Nephron progenitor cell (in vitro differentiated cells): ENCODE measurements around the gene TASOR2.

Experiments used
- DNase-seq: peaks from one replicate; pipeline ENCODE4 v3.0.0; 2021
- H3K27ac Mint-ChIP-seq: 2 replicates; pipeline ENCODE4 v1.8.0; 2021; ENCODE audit warnings: mild to moderate bottlenecking, moderate library complexity, mixed read lengths
- H3K27me3 Mint-ChIP-seq: 2 replicates; pipeline ENCODE4 v1.8.0; 2021; ENCODE audit warnings: mild to moderate bottlenecking, low read depth, mixed read lengths; ENCODE audit not compliant: poor library complexity
- H3K36me3 Mint-ChIP-seq: 2 replicates; pipeline ENCODE4 v1.8.0; 2021; ENCODE audit warnings: low read depth, mixed read lengths
- H3K4me1 Mint-ChIP-seq: 2 replicates; pipeline ENCODE4 v1.8.0; 2021; ENCODE audit warnings: mixed read lengths
- H3K4me3 Mint-ChIP-seq: 2 replicates; pipeline ENCODE4 v1.8.0; 2021; ENCODE audit warnings: mild to moderate bottlenecking, moderate library complexity, mixed read lengths
- H3K9me3 Mint-ChIP-seq: 2 replicates; pipeline ENCODE4 v1.8.0; 2021; ENCODE audit warnings: mild to moderate bottlenecking, moderate library complexity, mixed read lengths
- CTCF ChIP-seq: fragments of 200-600 bp; sonication (generic); IDR thresholded peaks from 2 replicates; pipeline ENCODE4 v1.5.0; 2021; ENCODE audit warnings: antibody characterized with exemption

TASOR2 gene

GRCh38 chr10:5711642-5712041 is 27.0 kb downstream of the TASOR2 start:
- no peaks in the 10 kb centered on the region for H3K27me3 Mint-ChIP-seq
- no peak overlapping the region for H3K4me3 Mint-ChIP-seq
- no peak for DNase-seq
- peaks cover 4% of the 10 kb centered on the region for H3K9me3 Mint-ChIP-seq
- no peak overlapping the region for H3K27ac Mint-ChIP-seq
- H3K4me1 Mint-ChIP-seq: no peaks in the 10 kb centered on the region
- peaks cover 6% of the 10 kb centered on the region for H3K36me3 Mint-ChIP-seq
- no peak for TF ChIP-seq CTCF

DNA sequence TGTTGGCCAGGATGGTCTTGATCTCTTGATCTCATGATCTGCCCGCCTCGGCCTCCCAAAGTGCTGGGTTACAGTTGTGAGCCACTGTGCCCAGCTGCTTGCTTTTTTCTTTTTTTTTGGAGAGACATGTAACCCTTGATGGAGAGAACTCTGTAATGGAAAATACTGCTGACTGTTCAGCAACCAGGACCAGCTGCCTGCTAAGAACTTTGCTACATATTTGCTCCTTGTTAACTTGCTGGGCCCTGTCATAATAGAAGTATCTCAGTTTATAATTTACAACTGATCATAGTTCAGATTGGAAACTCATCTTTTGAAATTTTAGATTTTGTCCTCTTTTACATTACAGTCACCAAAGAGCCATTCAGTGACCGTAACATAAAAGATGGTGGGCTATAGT is 34.9 kb downstream of the TASOR2 start:
- no peak for TF ChIP-seq CTCF
- H3K9me3 Mint-ChIP-seq: no peaks in the 10 kb centered on the region
- H3K36me3 Mint-ChIP-seq: peaks cover 21% of the 10 kb centered on the region
- H3K27ac Mint-ChIP-seq: no peak overlapping the region
- no peak for DNase-seq
- H3K27me3 Mint-ChIP-seq: no peaks in the 10 kb centered on the region
- H3K4me1 Mint-ChIP-seq: peaks cover 5% of the 10 kb centered on the region
- no peak overlapping the region for H3K4me3 Mint-ChIP-seq

- TF ChIP-seq CTCF: no peak
- no peak overlapping the region for H3K4me3 Mint-ChIP-seq
- H3K27ac Mint-ChIP-seq: no peak overlapping the region
These were observed 35.5 kb downstream of the TASOR2 start for GRCh38 chr10:5720182-5720581.

GRCh38 chr10:5723692-5724091 is 39.1 kb downstream of the TASOR2 start:
- Mint-ChIP-seq H3K27ac (peak overlapping the region; percentile 50), H3K27me3 (no peaks in the 10 kb centered on the region), H3K4me3 (no peak overlapping the region), H3K4me1 (no peaks in the 10 kb centered on the region), H3K36me3 (peaks cover 45% of the 10 kb centered on the region), H3K9me3 (no peaks in the 10 kb centered on the region)
- no peak for DNase-seq
- no peak for TF ChIP-seq CTCF

More at GRCh38 chr10:5720182-5720581, 35.5 kb downstream of the TASOR2 start:
- no peaks in the 10 kb centered on the region for H3K9me3 Mint-ChIP-seq
- peaks cover 26% of the 10 kb centered on the region for H3K36me3 Mint-ChIP-seq
- no peaks in the 10 kb centered on the region for H3K27me3 Mint-ChIP-seq
- no peak for DNase-seq
- H3K4me1 Mint-ChIP-seq: peaks cover 5% of the 10 kb centered on the region

DNA sequence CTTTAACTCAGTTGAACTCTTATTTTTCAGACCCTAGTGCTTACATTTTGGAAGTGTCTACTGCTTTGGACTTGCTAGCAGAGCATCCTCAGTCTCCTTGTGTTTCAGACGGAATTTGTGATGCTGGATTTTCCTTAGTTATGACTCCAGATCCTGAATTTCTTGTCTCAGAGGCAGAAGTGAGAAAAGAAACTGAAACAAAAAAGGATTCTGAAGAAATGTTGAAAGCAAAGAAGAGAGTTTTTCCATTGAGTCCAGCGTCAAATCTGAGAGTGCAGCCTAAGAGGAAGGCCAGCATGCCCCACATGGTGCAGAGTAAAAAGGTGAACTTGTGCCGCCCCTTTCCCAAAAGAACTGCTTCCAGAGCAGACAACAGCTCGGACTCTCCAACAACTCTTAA is 46.1 kb downstream of the TASOR2 start:
- no peaks in the 10 kb centered on the region for H3K9me3 Mint-ChIP-seq
- H3K4me1 Mint-ChIP-seq: peaks cover 8% of the 10 kb centered on the region
- peaks cover 38% of the 10 kb centered on the region for H3K36me3 Mint-ChIP-seq
- TF ChIP-seq CTCF: no peak
- H3K4me3 Mint-ChIP-seq: no peak overlapping the region
- no peaks in the 10 kb centered on the region for H3K27me3 Mint-ChIP-seq
- peak overlapping the region; percentile 69 for H3K27ac Mint-ChIP-seq
- DNase-seq: no peak

DNA sequence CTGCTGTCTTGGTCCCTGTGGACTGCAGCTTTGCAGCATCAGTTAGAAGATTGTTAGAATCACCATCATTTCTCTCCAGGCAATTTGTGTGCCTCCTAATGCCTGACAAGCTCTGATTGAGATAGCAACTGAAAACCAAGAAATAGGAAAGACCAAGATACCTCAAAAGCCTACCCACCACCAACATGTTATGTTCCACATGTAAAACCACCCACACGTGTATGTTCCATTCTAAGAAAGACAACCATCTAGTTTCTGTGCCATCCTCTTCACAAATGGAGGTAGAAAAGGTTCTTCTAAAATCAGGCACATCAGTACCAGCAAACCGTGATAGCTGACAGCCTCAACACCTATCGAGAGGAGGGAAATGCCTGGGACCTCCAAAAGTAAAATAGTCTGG is 46.9 kb downstream of the TASOR2 start:
- Mint-ChIP-seq H3K36me3 (peaks cover 34% of the 10 kb centered on the region), H3K4me1 (peaks cover 10% of the 10 kb centered on the region), H3K9me3 (no peaks in the 10 kb centered on the region), H3K27me3 (no peaks in the 10 kb centered on the region), H3K4me3 (no peak overlapping the region), H3K27ac (peak overlapping the region; percentile 72)
- no peak for TF ChIP-seq CTCF
- no peak for DNase-seq
